ENCODE measurements around the gene DPY19L1. TPM values are rescaled to one million over a fixed set of nuclear protein-coding genes. Genes with fewer than 3 reads are reported as not detected.
"Not testable (repeated sequence)": the region's sequence is repeated elsewhere in the genome, so short reads cannot be mapped to it uniquely, and the experiment has no call there.

The DPY19L1 gene
- total RNA-seq, 1 experiment from 2014 or later = 15.5 TPM

- ChIA-PET POLR2A (no interaction called here), CTCF (interaction anchor here (1.8 kb wide), 1 partner anchor 11 kb away, joined by 13 read pairs; no protein-coding TSS in a partner anchor)
- Mint-ChIP-seq H3K36me3 (peaks cover 18% of the 10 kb centered on the region), H3K27ac (peak overlapping the region; percentile 76), H3K27me3 (ENCODE audit: low read depth) (no peaks in the 10 kb centered on the region), H3K4me1 (peaks cover 44% of the 10 kb centered on the region), H3K4me3 (no peak overlapping the region), H3K9me3 (peaks cover 9% of the 10 kb centered on the region)
- TF ChIP-seq NFYB (CRISPR knock-in tag; conservative IDR thresholded peaks at IDR 0.05; ENCODE audit: low read depth) (no peak), GABPB1 (CRISPR knock-in tag; IDR thresholded peaks at IDR 0.05) (peak; percentile 97), TP53 (CRISPR knock-in tag; IDR thresholded peaks at IDR 0.05) (no peak)
- DNase-seq (ENCODE audit: low spot score) = no peak
- no peak for ATAC-seq
Measured at GRCh38 chr7:34939175-34939574, 98.1 kb downstream of the DPY19L1 start.

DNA sequence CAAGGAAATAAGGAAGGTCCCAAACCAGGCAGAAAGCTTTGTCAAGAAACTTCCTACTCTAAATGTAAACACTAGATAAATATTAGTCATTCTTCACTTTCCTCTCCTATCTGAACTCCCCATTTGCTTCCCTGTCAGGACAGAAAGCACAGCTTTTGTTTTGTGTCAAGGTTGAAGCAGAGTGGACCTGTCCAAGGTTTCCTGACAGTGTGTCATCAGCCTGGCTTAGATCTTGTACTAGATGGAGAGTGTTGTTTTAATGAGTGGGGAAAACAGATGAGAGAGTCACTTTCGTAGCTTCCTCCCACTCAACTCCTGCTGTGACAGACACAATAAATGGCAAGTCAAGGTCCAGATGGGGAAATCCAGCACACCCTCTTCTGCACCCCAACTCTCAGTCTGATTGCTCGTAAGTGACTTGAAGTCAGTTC lies 101.5 kb downstream of the DPY19L1 start:
- peaks cover 11% of the 10 kb centered on the region for H3K9me3 Mint-ChIP-seq
- CTCF ChIA-PET; H3K27ac Mint-ChIP-seq; H3K27me3 Mint-ChIP-seq (ENCODE audit: low read depth); POLR2A ChIA-PET; DNase-seq (ENCODE audit: low spot score); H3K4me3 Mint-ChIP-seq; ATAC-seq: not testable (repeated sequence)
- H3K36me3 Mint-ChIP-seq = peaks cover 28% of the 10 kb centered on the region
- H3K4me1 Mint-ChIP-seq = peaks cover 45% of the 10 kb centered on the region

GRCh38 chr7:34931739-34932138 lies 105.5 kb downstream of the DPY19L1 start:
- ChIA-PET POLR2A (no interaction called here), CTCF (no interaction called here)
- Mint-ChIP-seq H3K4me1 (peaks cover 31% of the 10 kb centered on the region), H3K4me3 (no peak overlapping the region), H3K9me3 (peaks cover 11% of the 10 kb centered on the region), H3K36me3 (peaks cover 23% of the 10 kb centered on the region), H3K27me3 (ENCODE audit: low read depth) (no peaks in the 10 kb centered on the region), H3K27ac (no peak overlapping the region)
- no peak for ATAC-seq
- no peak for DNase-seq (ENCODE audit: low spot score)
- TF ChIP-seq ZBTB21 (CRISPR knock-in tag; IDR thresholded peaks at IDR 0.05; ENCODE audit: borderline replicate concordance) (no peak), GRHL2 (CRISPR knock-in tag; IDR thresholded peaks at IDR 0.05; ENCODE audit: insufficient replicate concordance, severe bottlenecking) (no peak), ZNF396 (CRISPR knock-in tag; IDR thresholded peaks at IDR 0.05; ENCODE audit: borderline replicate concordance) (no peak), ZNF219 (CRISPR knock-in tag; IDR thresholded peaks at IDR 0.05; ENCODE audit: borderline replicate concordance) (no peak), ZNF423 (CRISPR knock-in tag; IDR thresholded peaks at IDR 0.05) (no peak), ZNF121 (CRISPR knock-in tag; IDR thresholded peaks at IDR 0.05) (no peak), SMAD4 (CRISPR knock-in tag; IDR thresholded peaks at IDR 0.05) (no peak), ZNF671 (CRISPR knock-in tag; IDR thresholded peaks at IDR 0.05) (no peak), MYBL2 (CRISPR knock-in tag; IDR thresholded peaks at IDR 0.05) (no peak), JAZF1 (CRISPR knock-in tag; IDR thresholded peaks at IDR 0.05) (no peak), MLX (CRISPR knock-in tag; IDR thresholded peaks at IDR 0.05) (no peak), NFATC4 (CRISPR knock-in tag; IDR thresholded peaks at IDR 0.05) (no peak), FOXJ3 (CRISPR knock-in tag; IDR thresholded peaks at IDR 0.05; ENCODE audit: borderline replicate concordance) (no peak), E2F5 (CRISPR knock-in tag; IDR thresholded peaks at IDR 0.05) (no peak)
- TF ChIP-seq, protein P1, sequence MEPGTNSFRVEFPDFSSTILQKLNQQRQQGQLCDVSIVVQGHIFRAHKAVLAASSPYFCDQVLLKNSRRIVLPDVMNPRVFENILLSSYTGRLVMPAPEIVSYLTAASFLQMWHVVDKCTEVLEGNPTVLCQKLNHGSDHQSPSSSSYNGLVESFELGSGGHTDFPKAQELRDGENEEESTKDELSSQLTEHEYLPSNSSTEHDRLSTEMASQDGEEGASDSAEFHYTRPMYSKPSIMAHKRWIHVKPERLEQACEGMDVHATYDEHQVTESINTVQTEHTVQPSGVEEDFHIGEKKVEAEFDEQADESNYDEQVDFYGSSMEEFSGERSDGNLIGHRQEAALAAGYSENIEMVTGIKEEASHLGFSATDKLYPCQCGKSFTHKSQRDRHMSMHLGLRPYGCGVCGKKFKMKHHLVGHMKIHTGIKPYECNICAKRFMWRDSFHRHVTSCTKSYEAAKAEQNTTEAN (CRISPR knock-in tag; IDR thresholded peaks at IDR 0.05) = no peak
- TF ChIP-seq, protein P2, sequence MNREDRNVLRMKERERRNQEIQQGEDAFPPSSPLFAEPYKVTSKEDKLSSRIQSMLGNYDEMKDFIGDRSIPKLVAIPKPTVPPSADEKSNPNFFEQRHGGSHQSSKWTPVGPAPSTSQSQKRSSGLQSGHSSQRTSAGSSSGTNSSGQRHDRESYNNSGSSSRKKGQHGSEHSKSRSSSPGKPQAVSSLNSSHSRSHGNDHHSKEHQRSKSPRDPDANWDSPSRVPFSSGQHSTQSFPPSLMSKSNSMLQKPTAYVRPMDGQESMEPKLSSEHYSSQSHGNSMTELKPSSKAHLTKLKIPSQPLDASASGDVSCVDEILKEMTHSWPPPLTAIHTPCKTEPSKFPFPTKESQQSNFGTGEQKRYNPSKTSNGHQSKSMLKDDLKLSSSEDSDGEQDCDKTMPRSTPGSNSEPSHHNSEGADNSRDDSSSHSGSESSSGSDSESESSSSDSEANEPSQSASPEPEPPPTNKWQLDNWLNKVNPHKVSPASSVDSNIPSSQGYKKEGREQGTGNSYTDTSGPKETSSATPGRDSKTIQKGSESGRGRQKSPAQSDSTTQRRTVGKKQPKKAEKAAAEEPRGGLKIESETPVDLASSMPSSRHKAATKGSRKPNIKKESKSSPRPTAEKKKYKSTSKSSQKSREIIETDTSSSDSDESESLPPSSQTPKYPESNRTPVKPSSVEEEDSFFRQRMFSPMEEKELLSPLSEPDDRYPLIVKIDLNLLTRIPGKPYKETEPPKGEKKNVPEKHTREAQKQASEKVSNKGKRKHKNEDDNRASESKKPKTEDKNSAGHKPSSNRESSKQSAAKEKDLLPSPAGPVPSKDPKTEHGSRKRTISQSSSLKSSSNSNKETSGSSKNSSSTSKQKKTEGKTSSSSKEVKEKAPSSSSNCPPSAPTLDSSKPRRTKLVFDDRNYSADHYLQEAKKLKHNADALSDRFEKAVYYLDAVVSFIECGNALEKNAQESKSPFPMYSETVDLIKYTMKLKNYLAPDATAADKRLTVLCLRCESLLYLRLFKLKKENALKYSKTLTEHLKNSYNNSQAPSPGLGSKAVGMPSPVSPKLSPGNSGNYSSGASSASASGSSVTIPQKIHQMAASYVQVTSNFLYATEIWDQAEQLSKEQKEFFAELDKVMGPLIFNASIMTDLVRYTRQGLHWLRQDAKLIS (CRISPR knock-in tag; IDR thresholded peaks at IDR 0.05; ENCODE audit: borderline replicate concordance) = no peak
- TF ChIP-seq, protein P3, sequence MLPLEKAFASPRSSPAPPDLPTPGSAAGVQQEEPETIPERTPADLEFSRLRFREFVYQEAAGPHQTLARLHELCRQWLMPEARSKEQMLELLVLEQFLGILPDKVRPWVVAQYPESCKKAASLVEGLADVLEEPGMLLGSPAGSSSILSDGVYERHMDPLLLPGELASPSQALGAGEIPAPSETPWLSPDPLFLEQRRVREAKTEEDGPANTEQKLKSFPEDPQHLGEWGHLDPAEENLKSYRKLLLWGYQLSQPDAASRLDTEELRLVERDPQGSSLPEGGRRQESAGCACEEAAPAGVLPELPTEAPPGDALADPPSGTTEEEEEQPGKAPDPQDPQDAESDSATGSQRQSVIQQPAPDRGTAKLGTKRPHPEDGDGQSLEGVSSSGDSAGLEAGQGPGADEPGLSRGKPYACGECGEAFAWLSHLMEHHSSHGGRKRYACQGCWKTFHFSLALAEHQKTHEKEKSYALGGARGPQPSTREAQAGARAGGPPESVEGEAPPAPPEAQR (CRISPR knock-in tag; IDR thresholded peaks at IDR 0.05) = no peak
- TF ChIP-seq, protein P4, sequence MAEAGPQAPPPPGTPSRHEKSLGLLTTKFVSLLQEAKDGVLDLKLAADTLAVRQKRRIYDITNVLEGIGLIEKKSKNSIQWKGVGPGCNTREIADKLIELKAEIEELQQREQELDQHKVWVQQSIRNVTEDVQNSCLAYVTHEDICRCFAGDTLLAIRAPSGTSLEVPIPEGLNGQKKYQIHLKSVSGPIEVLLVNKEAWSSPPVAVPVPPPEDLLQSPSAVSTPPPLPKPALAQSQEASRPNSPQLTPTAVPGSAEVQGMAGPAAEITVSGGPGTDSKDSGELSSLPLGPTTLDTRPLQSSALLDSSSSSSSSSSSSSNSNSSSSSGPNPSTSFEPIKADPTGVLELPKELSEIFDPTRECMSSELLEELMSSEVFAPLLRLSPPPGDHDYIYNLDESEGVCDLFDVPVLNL (CRISPR knock-in tag; IDR thresholded peaks at IDR 0.05; ENCODE audit: borderline replicate concordance, low read depth) = no peak

DNA sequence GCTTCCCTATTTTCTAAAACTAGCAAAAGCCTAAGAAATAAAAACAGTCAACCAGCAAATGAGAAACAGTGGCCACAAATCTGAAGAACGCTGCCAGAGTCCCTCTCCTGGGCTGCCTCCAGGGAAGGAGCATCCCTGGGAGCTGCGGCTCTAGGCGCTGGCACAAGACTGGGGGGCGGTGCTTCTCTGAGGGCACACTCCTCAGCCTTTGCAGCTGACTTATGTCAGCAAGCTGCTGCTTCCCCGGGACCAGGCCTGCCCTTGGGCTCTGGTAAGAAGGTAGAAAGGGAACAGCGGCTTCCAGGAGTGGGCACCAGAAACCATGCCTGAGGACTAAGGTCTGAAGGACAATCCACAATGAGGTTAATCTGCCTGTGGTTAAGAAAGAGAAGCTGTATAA lies 107.5 kb downstream of the DPY19L1 start:
- H3K9me3 Mint-ChIP-seq; H3K27me3 Mint-ChIP-seq (ENCODE audit: low read depth); POLR2A ChIA-PET; H3K27ac Mint-ChIP-seq; H3K4me3 Mint-ChIP-seq: not testable (repeated sequence)
- CTCF ChIA-PET = interaction anchor here (1.0 to 1.8 kb wide), 4 partner anchors 16 to 106 kb away, joined by 3 to 8 read pairs (median 4); no protein-coding TSS in a partner anchor
- Mint-ChIP-seq H3K4me1 (peaks cover 21% of the 10 kb centered on the region), H3K36me3 (peaks cover 16% of the 10 kb centered on the region)
- DNase-seq (ENCODE audit: low spot score) = peak; percentile 32
- peak; percentile 74 for ATAC-seq
